A549 (cell line): Measurements from ENCODE around the gene RHBDD2. TPM values are rescaled to one million over a fixed set of nuclear protein-coding genes. Genes with fewer than 3 reads are reported as not detected.

Experiments
- ATAC-seq, 2 experiments: fragments of 200-7000 bp in 1 of 2; fragments of >200 bp in 1 of 2; cut with Nextera tagmentation in 1 of 2; cut with Tn5 transposase in 1 of 2; 3 replicates each; pipeline versions ENCODE4 v1.8.0 to v1.9.1; 2018 to 2020; ENCODE audit warnings: mild to moderate bottlenecking in 1 of 2, moderate library complexity in 1 of 2
- CTCF ChIA-PET: fragments of 300-600 bp; sonication (Branson Sonifier 250); formaldehyde crosslinking; extraction: SDS; loops from one replicate; lab custom pipeline; 2021; ENCODE audit warnings: antibody characterized with exemption, inconsistent platforms; lab: Yijun Ruan, JAX
- POLR2A ChIA-PET: fragments of 350-600 bp; formaldehyde crosslinking; extraction: SDS; loops from one replicate; lab custom pipeline; 2021; ENCODE audit warnings: antibody characterized with exemption, inconsistent platforms; lab: Yijun Ruan, JAX
- DNase-seq, 2 experiments: peaks; one replicate each; pipeline versions ENCODE4 v3.0.0 to v3.0.0-alpha.2; 2011 to 2016; ENCODE audit warnings: low read depth in 1 of 2, low spot score in 1 of 2
- FAIRE-seq: peaks from 2 replicates; lab custom pipeline; 2011; peaks lifted over from hg19 to GRCh38; lab: Jason Lieb, UNC
- H3K27ac ChIP-seq, 2 experiments: fragments of >200 bp; sonication (Bioruptor Twin); formaldehyde crosslinking; 3 replicates each; pipeline ENCODE4 v1.5.1; 2016 to 2017
- H3K4me1 ChIP-seq: fragments of >200 bp; sonication (Bioruptor Twin); formaldehyde crosslinking; 3 replicates; pipeline ENCODE4 v1.6.1; 2016
- H3K4me2 ChIP-seq: fragments of >200 bp; sonication (Bioruptor Twin); formaldehyde crosslinking; 3 replicates; pipeline ENCODE4 v1.6.1; 2016
- H3K4me3 ChIP-seq: fragments of >200 bp; sonication (Bioruptor Twin); formaldehyde crosslinking; 3 replicates; pipeline ENCODE4 v1.5.1; 2016
- H3K9me3 ChIP-seq: fragments of >200 bp; sonication (Bioruptor Twin); formaldehyde crosslinking; 3 replicates; pipeline ENCODE4 v1.6.1; 2016
- CBX8 ChIP-seq: fragments of 200-600 bp; sonication (generic); IDR thresholded peaks from 2 replicates; pipeline ENCODE4 v1.6.1; 2016
- CTCF ChIP-seq: fragments of >200 bp; sonication (Bioruptor Twin); formaldehyde crosslinking; IDR thresholded peaks from 3 replicates; pipeline ENCODE4 v1.5.1; 2016
- EHF ChIP-seq: fragments of 250-450 bp; sonication (Bioruptor Pico); IDR thresholded peaks from 2 replicates; pipeline ENCODE4 v1.5.0; 2020; ENCODE audit warnings: mild to moderate bottlenecking
- EP300 ChIP-seq, 2 experiments: fragments of >200 bp; sonication (Bioruptor Twin); formaldehyde crosslinking; IDR thresholded peaks; 2 replicates in 1 of 2; 3 replicates in 1 of 2; pipeline ENCODE4 v1.6.1; 2016 to 2017
- ESRRA ChIP-seq: fragments of 150-350 bp; IDR thresholded peaks from 2 replicates; pipeline ENCODE4 v1.6.1; 2014; ENCODE audit warnings: mild to moderate bottlenecking, low read length, borderline replicate concordance
- HEYL ChIP-seq: fragments of 250-450 bp; sonication (Bioruptor Pico); IDR thresholded peaks from 2 replicates; pipeline ENCODE4 v1.8.0; 2021; ENCODE audit warnings: mild to moderate bottlenecking, moderate library complexity
- HMGXB4 ChIP-seq: fragments of 250-450 bp; sonication (Bioruptor Pico); IDR thresholded peaks from 2 replicates; pipeline ENCODE4 v1.5.0; 2021; ENCODE audit warnings: mild to moderate bottlenecking, moderate library complexity, borderline replicate concordance
- HOXB13 ChIP-seq: fragments of 250-450 bp; sonication (Bioruptor Pico); IDR thresholded peaks from 2 replicates; pipeline ENCODE4 v1.5.0; 2020; ENCODE audit warnings: low read depth, mild to moderate bottlenecking, moderate library complexity
- HOXB5 ChIP-seq: fragments of 250-450 bp; sonication (Bioruptor Pico); IDR thresholded peaks from 2 replicates; pipeline ENCODE4 v1.5.0; 2020; ENCODE audit warnings: mild to moderate bottlenecking, moderate library complexity
- KDM1A ChIP-seq: fragments of 200-600 bp; sonication (generic); IDR thresholded peaks from 2 replicates; pipeline ENCODE4 v1.6.1; 2016; ENCODE audit warnings: low read depth, mild to moderate bottlenecking
- KDM5A ChIP-seq: fragments of 200-600 bp; sonication (generic); IDR thresholded peaks from 2 replicates; pipeline ENCODE4 v1.6.1; 2016; ENCODE audit warnings: antibody characterized with exemption, mild to moderate bottlenecking
- MAFK ChIP-seq: fragments of 450-650 bp; IDR thresholded peaks from 2 replicates; pipeline ENCODE4 v1.6.1; 2014; ENCODE audit not compliant: partially characterized antibody
- MYC ChIP-seq: IDR thresholded peaks from 2 replicates; pipeline ENCODE4 v1.6.1; 2012; ENCODE audit warnings: mild to moderate bottlenecking, inconsistent platforms, low read length, improper control_type of control experiment, borderline replicate concordance
- NR3C1 ChIP-seq: fragments of >200 bp; sonication (Bioruptor Twin); formaldehyde crosslinking; IDR thresholded peaks from 3 replicates; pipeline ENCODE4 v1.6.1; 2017
- RARB ChIP-seq: fragments of 250-450 bp; sonication (Bioruptor Pico); IDR thresholded peaks from 2 replicates; pipeline ENCODE4 v1.8.0; 2021; ENCODE audit warnings: mild to moderate bottlenecking, moderate library complexity
- RNF2 ChIP-seq: fragments of 200-600 bp; sonication (generic); IDR thresholded peaks from 2 replicates; pipeline ENCODE4 v1.6.1; 2016; ENCODE audit warnings: low read depth, mild to moderate bottlenecking, antibody characterized with exemption, moderate library complexity, borderline replicate concordance
- SREBF2 ChIP-seq: fragments of 450-650 bp; IDR thresholded peaks from 2 replicates; pipeline ENCODE4 v1.6.1; 2014; ENCODE audit warnings: mild to moderate bottlenecking, moderate library complexity
- TFCP2L1 ChIP-seq: fragments of 250-450 bp; sonication (Bioruptor Pico); IDR thresholded peaks from 2 replicates; pipeline ENCODE4 v1.5.0; 2021; ENCODE audit warnings: mild to moderate bottlenecking
- ZC3H11A ChIP-seq: fragments of 450-650 bp; IDR thresholded peaks from 2 replicates; pipeline ENCODE4 v1.6.1; 2014; ENCODE audit warnings: antibody characterized with exemption, mild to moderate bottlenecking
- ZNF302 ChIP-seq: fragments of 250-450 bp; sonication (Bioruptor Pico); IDR thresholded peaks from 2 replicates; pipeline ENCODE4 v1.9.0; 2021; ENCODE audit warnings: inconsistent platforms, mild to moderate bottlenecking, moderate library complexity
- ZSCAN20 ChIP-seq: fragments of 250-450 bp; sonication (Bioruptor Pico); IDR thresholded peaks from 2 replicates; pipeline ENCODE4 v1.8.0; 2022; ENCODE audit warnings: mild to moderate bottlenecking, moderate library complexity
- WGBS: methylation state at CpG from one replicate; pipeline ENCODE4 v1.1.6; 2017; ENCODE audit errors: missing lambda C conversion rate; 5-methylcytosine and 5-hydroxymethylcytosine counted together
- polyA plus RNA-seq, 4 experiments: library from polyadenylated mRNA; depleted of rRNA in 3 of 4; stranded (reverse); fragments of >200 nt; fragmentation: RNase III in 1 of 4; extraction: RNeasy Plus Mini Kit Qiagen cat#74134 plus additional on column Dnase treatment in 1 of 4; gene quantifications; 2 replicates in 3 of 4; 3 replicates in 1 of 4; pipeline ENCODE4 v1.2.3, GENCODE V29; 2011 to 2017

Gene RHBDD2
- polyA plus RNA-seq, 2 of the 4 experiments (the other 2 are of a cell fraction), result 61.3 to 62.0 TPM

- ChIA-PET POLR2A (interaction anchor here (1.6 kb wide), 1 partner anchor 22 kb away, joined by 6 read pairs; the partner anchor contains the start of gene POR), CTCF (interaction anchor here (0.6 kb wide), 1 partner anchor 370 kb away, joined by 4 read pairs; no protein-coding TSS in a partner anchor)
- Histone ChIP-seq H3K4me1 (no peaks in the 10 kb centered on the region), H3K4me2 (no peak overlapping the region), H3K27ac (no peak overlapping the region), H3K4me3 (no peak overlapping the region), H3K9me3 (no peaks in the 10 kb centered on the region)
- FAIRE-seq (no peak), DNase-seq (no peak), ATAC-seq (peak; percentile 16 to 27; a peak in 3 of 6 replicates)
- WGBS, result 88% methylated on average over 15 of the region's 15 CpGs
- no peak for TF ChIP-seq MYC
- no peak for TF ChIP-seq ZC3H11A
- TF ChIP-seq HOXB5 (CRISPR knock-in tag), result no peak
- no peak for TF ChIP-seq EP300 (IDR thresholded peaks at IDR 0.05)
Measured at GRCh38 chr7:75892634-75893272, 13.9 kb downstream of the RHBDD2 start.

- POLR2A ChIA-PET, result no interaction called here
- no peaks in the 10 kb centered on the region for H3K9me3 ChIP-seq
- DNase-seq, result no peak
- H3K4me2 ChIP-seq, result no peak overlapping the region
- WGBS, result 87% methylated on average over 6 of the region's 6 CpGs
- TF ChIP-seq SREBF2 (no peak), MAFK (no peak), NR3C1 (no peak), CBX8 (no peak), TFCP2L1 (CRISPR knock-in tag) (no peak), CTCF (no peak)
- TF ChIP-seq, all 56 proteins: peak for 0
- H3K4me1 ChIP-seq, result no peaks in the 10 kb centered on the region
- CTCF ChIA-PET, result interaction anchor here (2.2 kb wide), 1 partner anchor 123 kb away, joined by 6 read pairs; no protein-coding TSS in a partner anchor
- H3K4me3 ChIP-seq, result no peak overlapping the region
- FAIRE-seq (no peak), ATAC-seq (no peak)
- H3K27ac ChIP-seq, result no peak overlapping the region
Measured at GRCh38 chr7:75896803-75897327, 18.0 kb downstream of the RHBDD2 start.

- 74% methylated on average over 9 of the region's 9 CpGs for WGBS
- no peak for FAIRE-seq
- Histone ChIP-seq H3K4me3 (no peak overlapping the region), H3K9me3 (no peaks in the 10 kb centered on the region), H3K27ac (no peak overlapping the region), H3K4me1 (peaks cover 8% of the 10 kb centered on the region), H3K4me2 (no peak overlapping the region)
- ChIA-PET CTCF (interaction anchor here (1.6 to 1.8 kb wide), 2 partner anchors 10 to 119 kb away, joined by 4 to 6 read pairs; no protein-coding TSS in a partner anchor), POLR2A (no interaction called here)
- DNase-seq, result no peak
- TF ChIP-seq KDM5A (no peak), HMGXB4 (no peak), RNF2 (no peak), ZSCAN20 (CRISPR knock-in tag) (no peak), HOXB13 (CRISPR knock-in tag) (no peak), RARB (CRISPR knock-in tag) (no peak), KDM1A (no peak), HEYL (CRISPR knock-in tag) (no peak), ESRRA (no peak), EHF (CRISPR knock-in tag) (no peak), NR3C1 (no peak), ZC3H11A (no peak), ZNF302 (CRISPR knock-in tag) (no peak)
- no peak for ATAC-seq
Measured at GRCh38 chr7:75900617-75901315, 21.9 kb downstream of the RHBDD2 start.
